Stimulated activated CD4-positive, alpha-beta T cell treated with anti-CD3 and anti-CD28 coated beads, Interleukin-2, amount 100 ng/mL, for 48 hours (primary cell): ENCODE results near the gene SH3BP5.

Experiments
- DNase-seq, 2 donors: peaks; one replicate each; pipeline ENCODE4 v3.0.0-alpha.2; 2020

The SH3BP5 gene

DNA sequence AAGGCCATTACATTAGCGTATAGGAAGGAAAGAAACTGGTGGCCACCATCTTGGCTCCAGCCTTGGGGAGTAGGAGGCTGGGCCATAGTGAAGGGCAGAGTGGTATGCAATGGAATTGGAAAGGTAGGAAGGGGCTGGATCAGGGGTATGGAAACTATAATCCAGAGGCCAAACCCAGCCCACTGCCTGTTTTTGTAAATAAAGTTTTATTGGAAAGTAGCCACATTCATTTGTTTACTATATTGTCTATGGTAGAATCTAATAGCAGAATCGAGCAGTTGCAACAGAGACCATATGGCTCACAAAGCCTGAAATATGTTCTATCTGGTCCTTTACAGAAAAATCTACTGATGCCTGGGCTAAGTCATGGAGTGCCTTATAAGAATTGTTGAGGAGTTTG lies 14.1 kb upstream of the SH3BP5 start:
- DNase-seq, result no peak

DNA sequence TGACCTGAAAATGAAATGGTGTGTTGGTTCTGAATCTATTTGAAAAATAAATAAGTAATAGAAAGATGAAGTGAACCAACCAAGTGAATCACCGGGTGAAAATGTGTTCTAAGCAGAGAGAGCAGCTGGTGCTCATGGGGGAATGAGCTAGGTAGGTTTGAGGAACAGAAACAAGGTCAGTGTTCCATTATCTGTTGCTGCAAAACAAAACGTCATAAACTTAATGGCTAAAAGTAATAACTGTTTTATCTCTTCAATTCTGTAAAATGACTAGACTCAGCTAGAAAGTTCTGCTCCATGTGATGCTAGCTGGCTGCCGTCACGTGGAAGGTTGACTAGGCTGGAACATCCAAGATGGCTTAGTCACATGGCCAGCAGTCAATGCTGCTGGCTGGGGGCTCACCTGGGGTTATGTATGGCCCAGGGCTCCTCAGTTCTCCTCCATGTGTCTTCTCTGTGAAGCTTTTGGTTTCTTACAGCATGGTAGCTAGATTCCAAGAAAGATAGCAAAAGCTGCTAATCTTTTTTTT lies 13.3 kb upstream of the SH3BP5 start:
- no peak for DNase-seq

DNA sequence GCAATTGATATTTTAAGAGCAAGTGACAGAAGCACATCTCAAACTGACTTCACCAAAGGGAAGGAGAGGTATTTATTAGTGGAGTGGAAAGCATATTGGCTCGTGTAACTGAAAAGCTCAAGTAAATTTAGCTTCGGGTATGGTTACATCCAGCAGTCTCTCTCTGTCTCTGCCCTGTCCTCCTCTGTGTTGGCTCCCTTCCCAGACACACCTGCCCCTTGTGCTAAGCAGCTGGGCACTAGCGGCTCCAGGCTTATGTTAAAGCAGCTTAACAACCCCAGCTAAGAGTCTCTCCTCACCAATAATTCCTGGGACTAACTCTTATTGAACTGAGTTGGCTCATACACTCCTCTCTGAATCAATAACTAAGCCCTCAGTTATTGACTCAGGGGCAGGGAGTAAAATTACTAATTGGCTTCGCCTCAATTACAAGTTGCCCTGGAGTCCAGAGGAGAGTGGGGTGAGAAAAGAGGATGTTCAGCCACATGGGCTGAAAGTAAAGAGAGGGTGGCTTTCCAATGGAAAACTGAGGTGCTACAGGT lies 12.8 kb upstream of the SH3BP5 start:
- DNase-seq, result no peak

DNA sequence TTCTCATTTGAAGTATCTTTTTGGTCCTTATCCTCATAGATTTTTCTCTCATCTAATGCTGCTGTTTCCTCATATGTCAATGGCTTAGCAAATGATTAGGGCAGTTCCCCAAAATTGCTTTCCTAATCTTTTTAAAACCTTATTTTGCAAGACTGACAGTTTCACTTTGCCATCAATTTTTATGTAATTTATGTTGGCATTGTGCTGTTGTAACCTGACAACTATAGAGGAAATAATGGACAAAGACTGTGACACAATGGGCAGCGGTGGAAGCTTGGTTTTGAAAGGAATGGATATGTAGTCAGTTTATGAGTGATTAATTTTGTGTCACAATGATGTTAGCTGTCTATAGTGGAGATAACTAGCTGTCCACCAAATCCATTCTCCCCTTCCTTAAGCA lies 10.6 kb upstream of the SH3BP5 start:
- no peak for DNase-seq

DNA sequence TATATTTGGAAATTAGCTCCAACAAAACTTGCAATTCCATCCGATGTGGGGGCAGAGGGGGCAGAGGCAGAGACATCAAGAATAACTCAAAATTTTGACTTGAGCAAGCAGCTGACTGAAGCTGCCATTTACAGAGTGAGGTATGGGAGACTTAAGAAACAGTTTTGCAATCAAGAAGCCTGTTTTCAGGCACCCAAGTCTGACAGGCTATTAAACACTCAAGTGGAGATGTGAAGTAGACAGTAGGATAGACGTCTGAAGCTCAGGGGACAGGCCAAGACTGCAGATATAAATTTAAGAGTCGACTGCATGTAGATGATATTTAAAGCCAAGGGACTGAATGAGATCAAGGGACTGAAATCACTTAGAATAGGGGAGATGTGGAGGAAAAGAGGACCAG lies 9.9 kb upstream of the SH3BP5 start:
- DNase-seq, result no peak

DNA sequence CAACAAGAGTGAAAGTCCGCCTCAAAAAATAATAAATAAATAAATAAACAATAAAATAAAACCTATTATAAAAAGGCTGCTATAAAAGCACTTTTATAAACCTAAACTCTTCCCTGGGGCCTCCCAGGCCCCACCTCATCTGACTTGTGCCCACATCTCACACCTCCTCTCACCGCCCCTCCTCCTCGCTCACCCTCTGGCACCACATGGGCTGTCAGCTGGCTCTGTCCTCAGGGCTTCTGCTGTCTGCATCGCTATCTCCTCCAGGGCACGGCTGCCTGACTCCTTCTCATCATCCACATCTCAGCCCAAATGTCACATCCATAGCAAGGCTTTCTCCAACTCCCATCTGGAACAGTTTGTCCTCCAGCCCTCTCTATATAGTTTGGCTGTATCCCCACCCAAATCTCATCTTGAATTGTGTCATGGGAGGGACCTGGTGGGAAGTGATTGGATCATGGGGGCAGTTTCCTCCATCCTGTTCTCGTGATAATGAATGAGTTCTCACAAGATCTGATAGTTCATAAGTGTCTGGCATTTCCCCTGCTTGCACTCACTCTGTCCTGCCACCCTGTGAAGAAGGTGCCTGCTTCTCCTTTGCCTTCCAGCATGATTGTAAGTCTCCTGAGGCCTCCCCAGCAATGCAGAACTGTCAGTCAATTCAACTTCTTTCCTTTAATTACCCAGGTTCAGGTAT lies 8.8 kb upstream of the SH3BP5 start:
- DNase-seq, result no peak

DNA sequence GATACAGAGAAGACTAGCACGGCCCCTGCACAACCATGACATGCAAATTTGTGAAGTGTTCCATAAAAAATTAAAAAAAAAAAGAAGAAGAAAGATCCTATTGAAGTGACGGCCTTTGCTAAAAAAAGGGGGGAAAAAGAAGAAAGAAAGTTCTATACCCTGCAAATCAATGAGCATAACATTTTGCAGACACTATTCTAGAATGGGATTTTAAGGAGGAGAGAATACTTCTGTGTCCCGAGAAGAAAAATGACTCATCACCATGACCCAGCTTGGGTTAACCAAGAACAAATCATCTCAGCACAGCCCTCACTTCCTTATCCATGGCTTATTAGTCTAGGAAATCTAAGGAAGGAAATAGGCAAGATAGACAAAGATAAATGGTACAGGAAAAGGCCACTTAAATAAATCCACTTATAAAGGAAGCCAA lies 7.4 kb upstream of the SH3BP5 start:
- DNase-seq, result no peak

DNA sequence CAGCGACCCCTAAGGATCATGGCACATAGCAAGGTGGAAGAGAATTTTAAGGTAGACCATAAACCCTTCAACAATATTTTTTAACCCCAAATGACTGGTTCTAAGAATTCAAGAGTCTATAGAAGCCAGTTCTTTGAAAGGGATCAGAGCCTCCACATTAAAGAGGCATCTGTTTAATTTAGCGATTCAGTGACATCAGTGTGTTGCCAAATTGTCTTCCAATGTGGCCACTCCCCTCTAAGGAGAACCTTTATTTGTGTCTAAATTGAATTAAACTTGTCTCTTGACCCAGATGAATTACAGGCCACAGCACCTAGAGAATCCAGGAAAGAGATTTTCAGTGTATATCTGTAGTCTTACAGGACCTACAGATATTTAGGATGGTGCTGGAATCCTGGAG lies 6.6 kb upstream of the SH3BP5 start:
- DNase-seq, result no peak

DNA sequence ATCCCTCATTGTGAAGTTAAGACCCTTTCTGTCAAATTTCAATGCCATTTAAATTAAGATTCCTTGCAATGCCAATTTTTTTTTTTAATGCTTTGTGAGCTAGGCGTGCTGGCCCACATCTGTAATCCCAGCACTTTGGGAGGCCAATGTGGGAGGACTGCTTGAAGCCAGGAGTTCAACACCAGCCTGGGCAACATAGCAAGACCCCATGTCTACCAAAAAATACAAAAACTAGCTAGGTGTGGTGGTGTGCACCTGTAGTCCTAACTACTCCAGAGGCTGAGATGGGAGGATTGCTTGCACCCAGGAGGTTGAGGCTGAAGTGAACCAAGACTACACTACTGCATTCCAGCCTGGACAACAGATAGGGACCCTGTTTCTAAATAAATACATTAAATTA lies 5.6 kb upstream of the SH3BP5 start:
- no peak for DNase-seq

DNA sequence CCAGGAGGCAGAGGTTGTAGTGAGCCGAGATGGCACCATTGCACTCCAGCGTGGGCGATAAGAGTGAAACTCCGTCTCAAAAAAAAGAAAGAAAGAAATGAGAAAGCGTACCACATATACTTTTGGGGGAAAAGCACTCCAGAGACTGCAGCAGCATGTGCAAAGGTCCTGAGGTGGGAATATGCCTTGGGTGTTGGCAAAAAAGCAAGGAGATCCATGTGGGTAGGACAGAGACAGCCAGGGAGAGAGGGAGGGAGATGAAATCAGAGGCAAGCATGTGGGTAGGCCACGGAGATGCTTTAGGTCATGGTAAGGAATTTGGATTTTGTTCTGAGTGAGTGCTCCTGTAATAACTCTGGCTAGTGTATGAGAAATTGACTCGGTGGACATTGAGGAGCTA lies 3.7 kb upstream of the SH3BP5 start:
- no peak for DNase-seq

DNA sequence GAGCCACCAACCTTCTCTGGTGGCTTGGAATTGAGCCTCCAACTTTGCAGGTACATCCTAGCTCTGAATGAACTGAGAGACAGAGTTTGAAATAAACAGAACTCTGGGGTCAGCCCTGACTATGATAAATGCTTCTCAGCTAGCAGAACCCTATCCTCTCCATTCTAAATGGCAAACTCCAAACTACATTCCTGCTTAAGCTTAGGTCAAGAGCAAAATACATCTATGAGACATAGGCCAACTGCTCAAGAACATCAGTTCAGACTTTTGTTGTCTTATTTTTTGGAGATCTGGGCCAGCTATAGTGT lies 1.5 kb upstream of the SH3BP5 start:
- no peak for DNase-seq

DNA sequence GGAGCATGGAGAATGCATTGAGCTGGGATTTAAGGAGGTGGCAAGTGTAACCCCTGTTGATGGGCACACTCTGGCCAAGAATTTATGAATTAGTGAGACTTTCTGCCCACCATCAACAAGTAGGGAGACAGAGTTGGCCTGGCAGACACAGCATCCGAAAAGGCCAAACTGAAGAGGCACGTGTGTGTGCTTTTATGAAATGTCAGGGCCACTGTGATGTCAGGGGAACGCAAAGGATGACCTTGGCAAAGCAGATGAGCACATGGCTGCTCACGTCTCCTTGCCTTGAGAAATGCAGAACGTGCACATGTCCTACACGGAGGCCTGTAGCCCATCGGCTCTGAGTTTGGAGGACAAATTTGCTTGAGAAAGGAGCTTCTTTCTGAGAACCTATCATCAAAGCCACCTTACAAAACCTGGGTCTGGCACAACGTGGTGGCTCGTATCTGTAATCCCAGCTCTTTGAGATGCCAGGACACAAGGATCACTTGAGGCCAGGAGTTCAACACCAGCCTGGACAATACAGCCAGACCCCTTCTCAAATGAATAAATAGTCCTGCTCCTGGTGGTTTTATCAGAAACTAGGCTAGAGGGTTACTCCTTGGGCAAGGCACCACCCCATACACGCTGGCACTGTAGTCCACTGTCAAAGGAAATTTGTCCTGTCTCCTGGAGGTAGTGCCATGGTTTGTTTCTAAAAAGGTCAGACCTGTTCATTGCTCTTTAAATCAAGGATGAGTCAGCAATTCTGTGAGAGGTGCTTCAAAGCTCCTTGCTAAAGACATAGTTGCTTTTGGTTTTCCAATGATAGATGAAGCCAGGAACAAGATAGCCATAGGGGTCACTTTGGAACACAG lies 941 bp upstream of the SH3BP5 start:
- no peak for DNase-seq

DNA sequence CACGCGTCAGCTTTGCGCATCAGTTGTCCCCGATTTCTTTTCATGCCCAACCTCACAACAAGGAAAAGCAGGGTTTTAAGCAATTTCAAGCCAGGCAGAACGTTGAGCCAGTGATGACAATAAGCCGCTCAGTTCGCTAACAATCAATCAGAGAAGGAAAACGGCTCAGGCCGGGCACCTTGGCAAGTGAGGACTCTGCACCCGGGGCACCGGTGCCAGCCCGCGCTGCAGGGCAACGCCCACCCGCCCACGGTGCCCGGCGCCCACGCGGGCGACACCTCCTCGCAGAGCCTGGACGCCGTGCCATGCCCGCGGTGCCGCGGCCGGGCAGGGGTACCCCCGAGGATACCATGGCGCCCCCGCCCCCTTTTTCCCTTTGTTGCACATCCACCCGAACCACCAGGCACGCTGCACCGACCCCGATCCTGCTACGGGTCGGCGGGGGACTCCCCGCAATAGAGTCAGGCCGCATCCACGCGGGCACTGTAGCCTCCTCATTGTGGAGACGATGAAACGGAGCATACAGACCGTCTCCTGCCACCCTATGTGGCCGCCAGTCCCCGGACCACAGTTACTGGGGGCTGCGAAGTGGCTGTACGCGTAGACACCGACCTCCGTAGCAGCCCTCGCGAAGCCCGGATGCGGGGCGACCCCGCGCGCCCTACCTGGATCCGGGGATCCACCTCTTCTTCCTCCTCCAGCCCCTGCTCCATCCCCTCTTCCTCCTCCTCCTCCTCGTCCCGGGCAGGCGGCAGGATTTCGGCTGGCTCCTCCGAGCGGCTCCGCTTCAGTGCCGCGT lies 581 bp downstream of the SH3BP5 start:
- DNase-seq, result peak in 1 of 2 donors; percentile 16

DNA sequence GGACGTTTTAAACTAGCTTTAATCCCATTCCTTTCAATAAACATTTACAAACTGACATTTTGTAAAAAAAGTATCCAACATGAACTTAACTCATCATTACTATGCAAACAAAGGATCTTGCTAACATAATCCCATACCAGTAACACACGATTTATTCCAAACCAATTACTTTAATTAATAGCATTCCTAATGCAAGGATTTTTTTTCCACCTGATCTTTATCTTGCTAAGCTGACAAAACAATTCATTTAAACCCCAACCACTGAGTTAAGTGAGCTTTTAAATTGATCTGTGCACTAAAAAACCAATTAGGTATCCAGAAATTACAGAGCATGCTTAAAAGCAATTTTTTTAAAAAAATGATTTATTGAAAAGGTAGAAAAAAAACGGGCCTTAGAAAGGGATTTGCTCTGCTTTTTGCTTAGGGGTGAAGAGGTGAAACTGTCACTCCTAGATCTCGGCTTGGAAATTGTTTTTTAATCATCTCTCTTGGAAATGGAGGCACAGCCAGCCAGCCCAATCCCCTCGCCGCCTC lies 1.2 kb downstream of the SH3BP5 start:
- no peak for DNase-seq

DNA sequence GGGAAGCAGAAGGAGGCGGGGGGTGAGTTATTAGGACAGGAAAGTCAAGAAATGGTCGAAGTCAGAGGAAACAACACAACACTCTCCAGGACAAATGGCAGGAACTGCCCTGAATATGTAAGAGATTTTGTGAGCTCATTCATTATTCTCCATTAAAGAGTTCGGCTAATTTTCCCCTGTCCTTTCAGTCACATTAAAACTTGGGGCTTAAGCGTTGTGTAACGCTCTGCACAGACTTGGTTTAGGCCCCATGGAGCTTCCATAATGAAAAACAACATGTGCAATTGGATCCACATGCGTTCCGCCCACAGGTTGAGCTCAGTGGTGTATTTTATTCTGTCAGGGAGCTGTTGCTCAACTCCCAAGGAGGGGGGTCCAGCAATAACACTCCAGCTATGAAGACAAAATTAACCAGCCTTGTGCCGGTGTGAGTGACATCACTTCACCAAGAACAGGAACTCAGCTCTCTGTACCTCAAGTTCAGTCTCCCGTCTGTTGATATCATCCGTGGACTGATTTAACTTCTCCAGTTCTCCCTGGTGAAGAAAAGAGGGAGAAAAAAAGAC lies 2.3 kb downstream of the SH3BP5 start:
- DNase-seq, result no peak

DNA sequence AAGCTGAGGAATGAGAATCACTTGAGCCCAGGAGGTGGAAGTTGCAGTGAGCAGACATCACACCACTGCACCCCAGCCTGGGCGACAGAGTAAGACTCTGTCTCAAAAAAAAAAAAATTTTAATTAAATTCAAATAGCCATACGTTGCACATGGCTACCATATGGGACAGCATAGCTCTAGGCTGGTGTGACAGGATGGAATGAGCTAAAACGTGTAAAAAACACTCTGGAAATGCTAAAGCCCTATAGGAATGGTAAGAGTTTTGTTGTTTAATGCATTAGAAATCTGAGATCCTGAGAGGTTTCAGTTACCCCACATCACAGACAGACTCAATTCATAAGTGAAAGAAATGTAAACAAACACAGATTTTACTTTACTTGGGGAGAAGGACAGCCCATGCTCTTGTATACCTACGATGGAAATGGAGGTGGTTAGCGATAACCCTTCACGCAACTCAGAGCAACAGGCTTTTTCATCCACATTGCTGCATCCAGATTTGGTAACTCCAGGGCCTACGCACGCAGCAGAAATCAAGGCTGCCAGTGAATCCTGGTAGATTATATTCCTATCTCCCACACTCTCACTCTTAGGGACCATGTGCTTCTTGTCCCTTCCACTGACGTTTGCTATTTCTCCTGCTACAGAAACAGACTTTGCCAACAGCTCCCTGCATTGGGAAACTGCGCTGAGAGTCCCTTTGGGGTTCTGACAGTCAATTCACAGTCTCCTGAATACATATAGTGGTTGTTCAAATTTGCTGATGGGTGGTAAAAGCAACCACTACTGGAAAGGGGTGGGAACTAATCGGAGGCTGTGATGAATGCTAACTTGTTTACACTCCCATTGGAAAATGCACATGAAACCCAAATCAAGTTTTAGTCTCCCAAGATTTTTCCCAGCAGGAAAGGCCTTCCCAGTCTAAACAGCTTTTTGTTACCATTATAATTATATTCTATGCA lies 3.1 kb downstream of the SH3BP5 start:
- no peak for DNase-seq

DNA sequence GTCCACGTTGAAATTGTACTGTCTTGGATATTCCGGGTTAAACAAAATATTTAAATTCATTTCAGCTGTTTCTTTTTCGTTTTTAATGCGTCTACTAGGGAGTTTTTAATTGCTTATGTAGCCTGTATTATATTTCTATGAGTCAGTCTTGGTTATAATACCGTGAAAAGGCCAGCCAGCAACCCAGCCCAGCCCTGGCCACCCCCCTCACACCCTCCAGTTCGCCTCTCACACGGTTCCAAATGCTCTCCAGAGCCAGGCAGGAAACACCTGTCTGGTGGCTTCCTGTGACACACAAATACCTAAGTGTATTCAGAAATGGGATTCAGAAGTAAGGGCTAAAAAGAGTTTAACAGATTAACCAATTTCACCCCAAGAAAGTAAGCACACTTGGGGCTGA lies 4.4 kb downstream of the SH3BP5 start:
- DNase-seq, result no peak

DNA sequence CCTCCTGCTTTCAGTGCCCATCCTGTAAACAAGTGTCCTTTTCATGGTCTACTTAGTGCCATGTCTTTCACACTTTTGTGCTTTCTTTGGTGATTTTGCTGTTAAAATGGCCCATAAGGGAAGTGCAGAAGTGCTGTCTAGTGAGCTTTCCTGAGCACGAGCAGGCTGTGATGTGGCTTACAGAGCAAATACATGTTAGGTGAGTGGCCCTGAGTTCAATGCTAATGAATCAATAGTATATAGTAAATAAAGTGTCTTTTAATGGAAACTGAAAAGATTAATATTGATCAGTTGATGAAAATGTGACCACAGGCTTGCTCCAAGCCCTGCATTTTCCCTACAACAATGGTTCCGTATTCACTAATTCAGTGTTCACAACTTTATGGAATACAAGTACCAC lies 5.7 kb downstream of the SH3BP5 start:
- DNase-seq, result no peak

DNA sequence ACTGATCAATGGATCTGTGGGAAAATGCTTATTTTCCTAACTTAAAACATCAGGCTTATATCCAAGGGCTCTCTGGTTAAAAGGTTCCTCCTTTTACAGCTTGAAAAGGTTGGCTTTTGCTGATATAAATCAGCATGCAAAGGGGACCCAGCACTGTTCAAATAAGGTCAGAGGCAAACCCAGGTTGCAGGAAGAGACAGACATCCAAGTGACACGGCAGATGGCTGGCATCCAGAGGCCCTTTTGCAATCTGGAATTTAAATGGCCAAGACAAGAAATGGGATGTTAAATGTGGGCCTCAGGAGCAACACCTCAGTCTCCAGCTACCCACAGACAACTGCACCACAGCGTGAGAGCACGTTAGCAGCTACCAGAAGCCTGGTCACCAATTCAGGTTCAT lies 6.3 kb downstream of the SH3BP5 start:
- DNase-seq, result no peak

DNA sequence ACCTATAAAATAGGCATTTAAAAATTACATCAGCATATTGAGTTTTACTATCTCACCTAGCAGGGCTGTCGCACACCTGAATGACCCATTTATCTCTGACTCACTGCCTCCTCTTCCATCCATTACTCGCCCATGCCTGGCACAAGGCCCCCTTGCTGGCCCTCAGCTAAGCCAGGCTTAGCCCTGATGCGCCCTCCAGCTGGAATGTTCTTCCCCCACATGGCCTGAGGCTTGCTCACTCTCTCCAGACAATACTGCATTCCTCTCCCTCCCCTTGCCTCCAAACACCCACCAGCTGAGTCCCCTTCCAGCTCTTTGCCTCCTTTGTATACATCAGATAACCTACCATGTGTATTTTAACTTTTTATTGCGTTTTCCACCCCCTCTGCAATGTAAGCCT lies 7.2 kb downstream of the SH3BP5 start:
- no peak for DNase-seq

DNA sequence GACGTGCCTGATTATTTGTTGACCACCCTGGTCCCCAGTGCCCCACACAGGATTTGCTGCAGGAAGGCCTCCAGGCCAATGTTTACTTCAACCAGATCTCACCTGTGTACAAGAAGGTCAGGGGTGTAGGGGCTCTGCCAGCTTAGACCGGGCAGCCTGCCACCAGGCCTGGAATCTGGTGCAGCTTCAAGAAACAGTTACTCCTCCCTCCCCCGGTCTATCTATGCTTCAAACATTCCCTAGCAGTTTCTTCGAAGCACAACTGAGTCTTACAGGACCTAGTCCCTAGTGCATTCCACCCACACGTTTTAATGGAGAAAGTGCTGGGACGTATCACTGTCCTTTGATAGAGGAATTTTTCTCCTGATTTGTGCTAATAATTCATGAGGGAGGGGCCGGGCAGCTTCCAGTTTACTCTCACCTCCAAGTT lies 8.0 kb downstream of the SH3BP5 start:
- no peak for DNase-seq
